Upper lobe of left lung (tissue), 4 donors: ENCODE measurements around the gene USP48.

Experiments used
- CTCF ChIP-seq, 6 experiments: fragments of 450-650 bp in 4 of 6; fragments of 200-600 bp in 2 of 6; sonication (generic) in 2 of 6; IDR thresholded peaks; one replicate each; pipeline ENCODE4 v1.5.1; 2016 to 2019; ENCODE audit warnings: antibody characterized with exemption in 6 of 6
- POLR2A ChIP-seq, 4 donors: fragments of 450-650 bp; IDR thresholded peaks; one replicate each; pipeline ENCODE4 v1.5.1; 2016 to 2017; ENCODE audit warnings: antibody characterized with exemption in 4 of 4, mild to moderate bottlenecking in 2 of 4

GRCh38 chr1:21667348-21668231, 115.4 kb downstream of the USP48 start:
- TF ChIP-seq CTCF (IDR thresholded peaks at IDR 0.05) (no peak), POLR2A (IDR thresholded peaks at IDR 0.05) (no peak)
